SK-N-SH treated with all-trans-retinoic acid at 6 μM for 48 hours (cell line): Measurements from ENCODE around the gene PIP4K2B.
A peak's percentile ranks its signal among the peaks of the same experiment; 100 is the strongest.

Experiments
- ATAC-seq: fragments of 200-7000 bp; cut with Tn5 transposase; 3 replicates; pipeline ENCODE4 v1.9.1; 2020; ENCODE audit warnings: mild to moderate bottlenecking, moderate library complexity
- ARNTL ChIP-seq: fragments of 450-650 bp; formaldehyde crosslinking; IDR thresholded peaks from 2 replicates; pipeline ENCODE4 v1.5.0; 2020; ENCODE audit warnings: low read depth, mild to moderate bottlenecking, moderate library complexity, borderline replicate concordance
- BACH2 ChIP-seq: fragments of 250-450 bp; sonication (Bioruptor Pico); IDR thresholded peaks from 2 replicates; pipeline ENCODE4 v1.9.0; 2021; ENCODE audit warnings: mild to moderate bottlenecking, borderline replicate concordance
- CSDC2 ChIP-seq: fragments of 250-450 bp; sonication (Bioruptor Pico); IDR thresholded peaks from 2 replicates; pipeline ENCODE4 v1.5.0; 2020; ENCODE audit warnings: mild to moderate bottlenecking, moderate library complexity
- ESRRG ChIP-seq: fragments of 250-450 bp; sonication (Bioruptor Pico); IDR thresholded peaks from 2 replicates; pipeline ENCODE4 v1.6.1; 2021; ENCODE audit warnings: mild to moderate bottlenecking
- GLIS3 ChIP-seq: fragments of 250-450 bp; sonication (Bioruptor Pico); IDR thresholded peaks from 2 replicates; pipeline ENCODE4 v1.5.0; 2020; ENCODE audit warnings: mild to moderate bottlenecking, moderate library complexity
- ISL1 ChIP-seq: fragments of 250-450 bp; sonication (Bioruptor Pico); IDR thresholded peaks from 2 replicates; pipeline ENCODE4 v2.1.2; 2022; ENCODE audit warnings: mild to moderate bottlenecking, moderate library complexity
- OSR1 ChIP-seq: fragments of 250-450 bp; sonication (Bioruptor Pico); IDR thresholded peaks from 2 replicates; pipeline ENCODE4 v1.8.0; 2022; ENCODE audit warnings: moderate library complexity, mild to moderate bottlenecking, inconsistent platforms
- PPARA ChIP-seq: fragments of 250-450 bp; sonication (Bioruptor Pico); IDR thresholded peaks from 2 replicates; pipeline ENCODE4 v1.5.0; 2020; ENCODE audit warnings: mild to moderate bottlenecking, borderline replicate concordance
- RARB ChIP-seq: fragments of 250-450 bp; sonication (Bioruptor Pico); IDR thresholded peaks from 2 replicates; pipeline ENCODE4 v1.8.0; 2021; ENCODE audit warnings: mild to moderate bottlenecking, moderate library complexity
- SNAI2 ChIP-seq: fragments of 250-450 bp; sonication (Bioruptor Pico); IDR thresholded peaks from 2 replicates; pipeline ENCODE4 v1.5.0; 2020; ENCODE audit warnings: mild to moderate bottlenecking, moderate library complexity
- TCF4 ChIP-seq: fragments of 250-450 bp; sonication (Bioruptor Pico); IDR thresholded peaks from 2 replicates; pipeline ENCODE4 v1.8.0; 2021; ENCODE audit warnings: mild to moderate bottlenecking, moderate library complexity, borderline replicate concordance
- ZC3H10 ChIP-seq: fragments of 250-450 bp; sonication (Bioruptor Pico); IDR thresholded peaks from 2 replicates; pipeline ENCODE4 v1.5.1; 2021; ENCODE audit warnings: mild to moderate bottlenecking, moderate library complexity
- ZFP3 ChIP-seq: fragments of 250-450 bp; sonication (Bioruptor Pico); IDR thresholded peaks from 2 replicates; pipeline ENCODE4 v1.5.0; 2020; ENCODE audit warnings: mild to moderate bottlenecking, moderate library complexity
- ZFP30 ChIP-seq: fragments of 450-650 bp; formaldehyde crosslinking; IDR thresholded peaks from 2 replicates; pipeline ENCODE4 v1.5.0; 2022; ENCODE audit warnings: mild to moderate bottlenecking, moderate library complexity
- ZNF70 ChIP-seq: fragments of 450-650 bp; formaldehyde crosslinking; IDR thresholded peaks from 2 replicates; pipeline ENCODE4 v1.5.0; 2020; ENCODE audit warnings: mild to moderate bottlenecking, moderate library complexity
- ZNF8 ChIP-seq: fragments of 450-650 bp; formaldehyde crosslinking; IDR thresholded peaks from 2 replicates; pipeline ENCODE4 v1.5.0; 2020; ENCODE audit warnings: mild to moderate bottlenecking, moderate library complexity
- TF ChIP-seq, protein P1 (sequence below): fragments of 250-450 bp; sonication (Bioruptor Pico); IDR thresholded peaks from 2 replicates; pipeline ENCODE4 v1.8.0; 2021; ENCODE audit warnings: low read depth, mild to moderate bottlenecking, moderate library complexity, borderline replicate concordance
- TF ChIP-seq, protein P2 (sequence below): fragments of 250-450 bp; sonication (Bioruptor Pico); IDR thresholded peaks from 2 replicates; pipeline ENCODE4 v1.8.0; 2020; ENCODE audit warnings: mild to moderate bottlenecking, moderate library complexity, borderline replicate concordance
- TF ChIP-seq, protein P3 (sequence below): fragments of 250-450 bp; sonication (Bioruptor Pico); IDR thresholded peaks from 2 replicates; pipeline ENCODE4 v1.5.1; 2020; ENCODE audit warnings: low read depth, mild to moderate bottlenecking, moderate library complexity
- TF ChIP-seq, protein P4 (sequence below): fragments of 250-450 bp; sonication (Bioruptor Pico); IDR thresholded peaks from 2 replicates; pipeline ENCODE4 v1.5.1; 2021; ENCODE audit warnings: mild to moderate bottlenecking, moderate library complexity
- TF ChIP-seq, protein P5 (sequence below): fragments of 250-450 bp; sonication (Bioruptor Pico); IDR thresholded peaks from 2 replicates; pipeline ENCODE4 v1.5.0; 2020; ENCODE audit warnings: mild to moderate bottlenecking, moderate library complexity

Gene PIP4K2B

DNA sequence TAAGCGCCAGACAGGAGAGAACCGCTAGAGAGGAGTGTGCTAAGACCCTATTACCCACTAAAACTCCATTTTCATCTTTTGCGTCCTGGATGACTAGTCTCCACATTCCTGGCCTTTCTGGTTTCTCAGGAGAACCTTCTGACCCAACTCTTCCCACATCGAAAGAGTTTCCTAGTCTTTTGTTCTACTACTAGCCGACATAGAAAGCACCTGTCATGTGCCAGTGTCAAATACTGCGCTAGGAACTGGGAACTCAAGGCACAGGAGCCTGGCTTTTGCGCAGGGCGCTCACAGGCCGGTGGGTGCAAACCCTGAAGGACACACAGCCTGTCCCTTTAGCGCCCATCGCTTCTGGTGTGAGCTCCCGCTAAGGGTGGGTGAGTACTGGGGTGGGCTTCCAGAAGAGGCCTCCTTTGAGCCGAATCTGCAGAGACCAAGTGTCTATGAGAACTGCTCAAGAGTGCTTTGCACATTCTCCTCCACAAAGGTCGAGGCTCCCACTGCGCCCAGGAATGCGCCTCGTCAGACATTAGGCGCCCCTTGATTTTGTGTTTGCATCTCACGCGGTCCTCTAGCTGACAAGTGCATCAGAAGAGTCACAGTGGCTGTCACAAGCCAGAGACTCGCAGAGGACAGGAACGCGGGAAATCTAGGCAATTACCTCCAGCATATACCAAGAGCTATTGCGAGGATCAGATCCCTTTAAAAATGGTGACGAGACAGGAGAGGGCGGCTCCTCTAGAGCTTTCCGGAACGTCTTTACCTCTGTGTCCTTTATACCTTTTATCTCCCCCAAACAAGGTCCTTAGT, 48.8 kb downstream of the PIP4K2B start:
- TF ChIP-seq ISL1 (CRISPR knock-in tag) (no peak), ZNF70 (CRISPR knock-in tag) (no peak), SNAI2 (CRISPR knock-in tag) (no peak), ZC3H10 (CRISPR knock-in tag) (no peak), PPARA (CRISPR knock-in tag) (no peak), ESRRG (CRISPR knock-in tag) (no peak), GLIS3 (no peak), BACH2 (CRISPR knock-in tag) (no peak), ZFP30 (CRISPR knock-in tag) (no peak), CSDC2 (CRISPR knock-in tag) (no peak), TCF4 (CRISPR knock-in tag) (no peak), ZNF8 (no peak)
- TF ChIP-seq, protein P1, sequence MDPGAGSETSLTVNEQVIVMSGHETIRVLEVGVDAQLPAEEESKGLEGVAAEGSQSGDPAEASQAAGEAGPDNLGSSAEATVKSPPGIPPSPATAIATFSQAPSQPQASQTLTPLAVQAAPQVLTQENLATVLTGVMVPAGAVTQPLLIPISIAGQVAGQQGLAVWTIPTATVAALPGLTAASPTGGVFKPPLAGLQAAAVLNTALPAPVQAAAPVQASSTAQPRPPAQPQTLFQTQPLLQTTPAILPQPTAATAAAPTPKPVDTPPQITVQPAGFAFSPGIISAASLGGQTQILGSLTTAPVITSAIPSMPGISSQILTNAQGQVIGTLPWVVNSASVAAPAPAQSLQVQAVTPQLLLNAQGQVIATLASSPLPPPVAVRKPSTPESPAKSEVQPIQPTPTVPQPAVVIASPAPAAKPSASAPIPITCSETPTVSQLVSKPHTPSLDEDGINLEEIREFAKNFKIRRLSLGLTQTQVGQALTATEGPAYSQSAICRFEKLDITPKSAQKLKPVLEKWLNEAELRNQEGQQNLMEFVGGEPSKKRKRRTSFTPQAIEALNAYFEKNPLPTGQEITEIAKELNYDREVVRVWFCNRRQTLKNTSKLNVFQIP, result no peak
- TF ChIP-seq, protein P2, sequence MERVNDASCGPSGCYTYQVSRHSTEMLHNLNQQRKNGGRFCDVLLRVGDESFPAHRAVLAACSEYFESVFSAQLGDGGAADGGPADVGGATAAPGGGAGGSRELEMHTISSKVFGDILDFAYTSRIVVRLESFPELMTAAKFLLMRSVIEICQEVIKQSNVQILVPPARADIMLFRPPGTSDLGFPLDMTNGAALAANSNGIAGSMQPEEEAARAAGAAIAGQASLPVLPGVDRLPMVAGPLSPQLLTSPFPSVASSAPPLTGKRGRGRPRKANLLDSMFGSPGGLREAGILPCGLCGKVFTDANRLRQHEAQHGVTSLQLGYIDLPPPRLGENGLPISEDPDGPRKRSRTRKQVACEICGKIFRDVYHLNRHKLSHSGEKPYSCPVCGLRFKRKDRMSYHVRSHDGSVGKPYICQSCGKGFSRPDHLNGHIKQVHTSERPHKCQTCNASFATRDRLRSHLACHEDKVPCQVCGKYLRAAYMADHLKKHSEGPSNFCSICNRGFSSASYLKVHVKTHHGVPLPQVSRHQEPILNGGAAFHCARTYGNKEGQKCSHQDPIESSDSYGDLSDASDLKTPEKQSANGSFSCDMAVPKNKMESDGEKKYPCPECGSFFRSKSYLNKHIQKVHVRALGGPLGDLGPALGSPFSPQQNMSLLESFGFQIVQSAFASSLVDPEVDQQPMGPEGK (CRISPR knock-in tag), result no peak
- TF ChIP-seq, protein P3, sequence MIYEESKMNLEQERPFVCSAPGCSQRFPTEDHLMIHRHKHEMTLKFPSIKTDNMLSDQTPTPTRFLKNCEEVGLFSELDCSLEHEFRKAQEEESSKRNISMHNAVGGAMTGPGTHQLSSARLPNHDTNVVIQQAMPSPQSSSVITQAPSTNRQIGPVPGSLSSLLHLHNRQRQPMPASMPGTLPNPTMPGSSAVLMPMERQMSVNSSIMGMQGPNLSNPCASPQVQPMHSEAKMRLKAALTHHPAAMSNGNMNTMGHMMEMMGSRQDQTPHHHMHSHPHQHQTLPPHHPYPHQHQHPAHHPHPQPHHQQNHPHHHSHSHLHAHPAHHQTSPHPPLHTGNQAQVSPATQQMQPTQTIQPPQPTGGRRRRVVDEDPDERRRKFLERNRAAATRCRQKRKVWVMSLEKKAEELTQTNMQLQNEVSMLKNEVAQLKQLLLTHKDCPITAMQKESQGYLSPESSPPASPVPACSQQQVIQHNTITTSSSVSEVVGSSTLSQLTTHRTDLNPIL (CRISPR knock-in tag), result no peak
- TF ChIP-seq, protein P4, sequence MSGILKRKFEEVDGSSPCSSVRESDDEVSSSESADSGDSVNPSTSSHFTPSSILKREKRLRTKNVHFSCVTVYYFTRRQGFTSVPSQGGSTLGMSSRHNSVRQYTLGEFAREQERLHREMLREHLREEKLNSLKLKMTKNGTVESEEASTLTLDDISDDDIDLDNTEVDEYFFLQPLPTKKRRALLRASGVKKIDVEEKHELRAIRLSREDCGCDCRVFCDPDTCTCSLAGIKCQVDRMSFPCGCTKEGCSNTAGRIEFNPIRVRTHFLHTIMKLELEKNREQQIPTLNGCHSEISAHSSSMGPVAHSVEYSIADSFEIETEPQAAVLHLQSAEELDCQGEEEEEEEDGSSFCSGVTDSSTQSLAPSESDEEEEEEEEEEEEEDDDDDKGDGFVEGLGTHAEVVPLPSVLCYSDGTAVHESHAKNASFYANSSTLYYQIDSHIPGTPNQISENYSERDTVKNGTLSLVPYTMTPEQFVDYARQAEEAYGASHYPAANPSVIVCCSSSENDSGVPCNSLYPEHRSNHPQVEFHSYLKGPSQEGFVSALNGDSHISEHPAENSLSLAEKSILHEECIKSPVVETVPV, result no peak
- TF ChIP-seq, protein P5, sequence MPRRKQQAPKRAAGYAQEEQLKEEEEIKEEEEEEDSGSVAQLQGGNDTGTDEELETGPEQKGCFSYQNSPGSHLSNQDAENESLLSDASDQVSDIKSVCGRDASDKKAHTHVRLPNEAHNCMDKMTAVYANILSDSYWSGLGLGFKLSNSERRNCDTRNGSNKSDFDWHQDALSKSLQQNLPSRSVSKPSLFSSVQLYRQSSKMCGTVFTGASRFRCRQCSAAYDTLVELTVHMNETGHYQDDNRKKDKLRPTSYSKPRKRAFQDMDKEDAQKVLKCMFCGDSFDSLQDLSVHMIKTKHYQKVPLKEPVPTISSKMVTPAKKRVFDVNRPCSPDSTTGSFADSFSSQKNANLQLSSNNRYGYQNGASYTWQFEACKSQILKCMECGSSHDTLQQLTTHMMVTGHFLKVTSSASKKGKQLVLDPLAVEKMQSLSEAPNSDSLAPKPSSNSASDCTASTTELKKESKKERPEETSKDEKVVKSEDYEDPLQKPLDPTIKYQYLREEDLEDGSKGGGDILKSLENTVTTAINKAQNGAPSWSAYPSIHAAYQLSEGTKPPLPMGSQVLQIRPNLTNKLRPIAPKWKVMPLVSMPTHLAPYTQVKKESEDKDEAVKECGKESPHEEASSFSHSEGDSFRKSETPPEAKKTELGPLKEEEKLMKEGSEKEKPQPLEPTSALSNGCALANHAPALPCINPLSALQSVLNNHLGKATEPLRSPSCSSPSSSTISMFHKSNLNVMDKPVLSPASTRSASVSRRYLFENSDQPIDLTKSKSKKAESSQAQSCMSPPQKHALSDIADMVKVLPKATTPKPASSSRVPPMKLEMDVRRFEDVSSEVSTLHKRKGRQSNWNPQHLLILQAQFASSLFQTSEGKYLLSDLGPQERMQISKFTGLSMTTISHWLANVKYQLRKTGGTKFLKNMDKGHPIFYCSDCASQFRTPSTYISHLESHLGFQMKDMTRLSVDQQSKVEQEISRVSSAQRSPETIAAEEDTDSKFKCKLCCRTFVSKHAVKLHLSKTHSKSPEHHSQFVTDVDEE (CRISPR knock-in tag), result no peak
- ATAC-seq, result no peak

DNA sequence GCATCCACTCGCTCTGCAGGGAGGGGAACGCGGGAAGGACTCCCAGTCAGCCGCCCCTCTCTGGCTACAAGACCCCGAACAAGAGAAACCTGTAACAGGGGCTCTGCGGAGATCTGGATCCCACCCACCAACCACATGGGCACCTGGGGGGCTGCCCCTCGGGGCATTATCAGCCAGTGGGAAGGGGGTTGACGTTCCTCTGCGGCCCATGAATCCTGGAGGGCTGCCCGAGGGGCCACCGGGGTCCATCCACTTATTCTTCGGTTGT, 49.4 kb downstream of the PIP4K2B start:
- no peak for ATAC-seq
- TF ChIP-seq SNAI2 (CRISPR knock-in tag), result no peak
- no peak for TF ChIP-seq OSR1 (CRISPR knock-in tag)
- TF ChIP-seq ZNF8, result no peak
- no peak for TF ChIP-seq CSDC2 (CRISPR knock-in tag)
- TF ChIP-seq TCF4 (CRISPR knock-in tag), result no peak
- no peak for TF ChIP-seq ESRRG (CRISPR knock-in tag)

DNA sequence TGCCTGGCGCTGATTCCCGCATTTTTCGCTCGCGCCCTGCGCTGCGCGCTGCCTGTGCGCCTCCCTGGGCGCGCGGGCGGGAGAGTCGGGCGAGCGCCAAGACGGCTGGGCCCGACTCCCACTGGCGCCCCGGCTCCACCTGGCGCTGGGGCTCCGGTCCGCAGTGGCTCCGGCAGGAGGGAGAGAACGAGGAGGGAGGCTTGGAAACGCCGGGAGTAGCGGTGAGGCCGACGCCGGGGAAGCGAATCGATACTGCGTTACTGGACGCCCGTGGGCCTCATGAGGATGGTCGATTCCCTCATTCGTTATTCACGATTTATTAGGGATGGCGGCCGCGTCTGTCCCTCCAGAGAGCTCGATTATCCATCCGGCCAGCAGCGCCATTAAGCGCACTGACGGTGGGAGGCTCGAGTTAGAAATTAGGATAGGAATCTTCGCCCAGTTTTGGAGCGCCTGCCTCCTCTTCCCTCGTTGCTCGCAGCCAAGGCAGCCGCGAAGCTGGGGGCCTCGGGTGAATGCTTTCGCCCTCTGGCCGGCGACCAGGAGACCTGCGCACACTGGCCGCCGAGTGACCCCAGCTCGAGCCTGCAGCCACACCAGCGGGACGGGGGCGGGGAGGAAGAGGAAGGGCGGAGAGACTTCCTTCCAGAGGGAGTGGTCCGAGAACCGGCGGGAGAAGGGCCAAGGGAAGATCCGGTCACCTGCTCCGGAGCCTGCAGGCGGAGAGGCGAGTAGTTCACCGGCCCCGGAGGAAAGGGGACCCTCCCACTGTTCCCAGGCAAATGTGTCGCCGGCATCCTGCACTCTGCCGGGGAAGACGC, 49.9 kb downstream of the PIP4K2B start:
- peak; percentile 4 for ATAC-seq
- TF ChIP-seq TCF4 (CRISPR knock-in tag), result no peak
- TF ChIP-seq PPARA (CRISPR knock-in tag), result no peak
- no peak for TF ChIP-seq ZNF8
- no peak for TF ChIP-seq ZFP3 (CRISPR knock-in tag)
- no peak for TF ChIP-seq RARB (CRISPR knock-in tag)
- no peak for TF ChIP-seq ARNTL (CRISPR knock-in tag)
